LNCaP clone FGC (cell line): ENCODE measurements around the gene SYVN1.
"Not testable (repeated sequence)": the region's sequence is repeated elsewhere in the genome, so short reads cannot be mapped to it uniquely, and the experiment has no call there.

Experiments
- DNase-seq: peaks from one replicate; pipeline ENCODE4 v3.0.0-alpha.2; 2011; ENCODE audit warnings: low read depth
- H3K4me3 ChIP-seq: 2 replicates; pipeline ENCODE4 v1.5.1; 2011; ENCODE audit warnings: mild to moderate bottlenecking, low read depth, low read length, control low read depth
- TF ChIP-seq, protein P1 (sequence below): IDR thresholded peaks from 2 replicates; pipeline ENCODE4 v1.5.1; 2012; ENCODE audit warnings: mild to moderate bottlenecking; ENCODE audit not compliant: control insufficient read depth, insufficient read depth; ENCODE audit errors: extremely low read depth

The SYVN1 gene

DNA sequence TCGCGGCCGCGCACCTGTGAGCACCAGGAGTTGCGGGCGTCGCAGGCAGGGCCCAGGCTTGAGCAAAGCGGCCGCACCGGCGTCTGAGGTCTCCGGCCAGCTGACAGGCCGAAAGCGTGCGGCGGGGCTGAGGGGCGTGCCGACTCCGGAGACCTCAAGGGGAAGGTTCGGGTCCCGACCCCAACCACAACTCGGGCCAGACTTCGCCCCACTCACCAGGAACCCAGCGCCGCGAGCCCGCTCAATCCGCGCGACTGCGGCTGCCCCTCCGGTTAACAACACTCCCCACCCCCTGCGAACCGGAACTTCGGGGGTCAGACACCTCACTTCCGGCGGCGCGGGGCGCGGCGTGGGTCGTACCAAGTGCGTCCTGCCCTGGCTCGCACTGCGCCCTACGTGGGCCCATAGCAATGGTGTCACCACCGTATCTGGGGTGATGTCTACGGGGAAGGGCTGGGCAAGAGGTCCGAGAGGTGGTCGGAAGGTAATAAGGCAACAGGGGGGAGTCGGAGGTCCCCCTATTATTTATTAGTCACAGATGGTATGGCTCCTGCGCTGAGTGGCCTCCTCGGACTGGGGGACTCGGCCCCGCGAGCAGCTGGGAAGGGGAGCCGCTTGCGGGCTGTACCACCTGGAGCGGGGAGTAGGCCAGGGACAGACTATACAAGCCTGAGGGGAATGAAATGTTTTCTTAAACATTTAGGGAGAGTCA lies at the start of gene SYVN1:
TSS of gene SYVN1 (minus strand) at position 280 of the 712 bp plus-strand sequence. CDS start 918 bp downstream, outside the sequence.
- TF ChIP-seq, protein P1, sequence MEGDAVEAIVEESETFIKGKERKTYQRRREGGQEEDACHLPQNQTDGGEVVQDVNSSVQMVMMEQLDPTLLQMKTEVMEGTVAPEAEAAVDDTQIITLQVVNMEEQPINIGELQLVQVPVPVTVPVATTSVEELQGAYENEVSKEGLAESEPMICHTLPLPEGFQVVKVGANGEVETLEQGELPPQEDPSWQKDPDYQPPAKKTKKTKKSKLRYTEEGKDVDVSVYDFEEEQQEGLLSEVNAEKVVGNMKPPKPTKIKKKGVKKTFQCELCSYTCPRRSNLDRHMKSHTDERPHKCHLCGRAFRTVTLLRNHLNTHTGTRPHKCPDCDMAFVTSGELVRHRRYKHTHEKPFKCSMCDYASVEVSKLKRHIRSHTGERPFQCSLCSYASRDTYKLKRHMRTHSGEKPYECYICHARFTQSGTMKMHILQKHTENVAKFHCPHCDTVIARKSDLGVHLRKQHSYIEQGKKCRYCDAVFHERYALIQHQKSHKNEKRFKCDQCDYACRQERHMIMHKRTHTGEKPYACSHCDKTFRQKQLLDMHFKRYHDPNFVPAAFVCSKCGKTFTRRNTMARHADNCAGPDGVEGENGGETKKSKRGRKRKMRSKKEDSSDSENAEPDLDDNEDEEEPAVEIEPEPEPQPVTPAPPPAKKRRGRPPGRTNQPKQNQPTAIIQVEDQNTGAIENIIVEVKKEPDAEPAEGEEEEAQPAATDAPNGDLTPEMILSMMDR, result no peak
- peak within 1 kb of the TSS; percentile 100 for H3K4me3 ChIP-seq
- DNase-seq, result peak; percentile 64

DNA sequence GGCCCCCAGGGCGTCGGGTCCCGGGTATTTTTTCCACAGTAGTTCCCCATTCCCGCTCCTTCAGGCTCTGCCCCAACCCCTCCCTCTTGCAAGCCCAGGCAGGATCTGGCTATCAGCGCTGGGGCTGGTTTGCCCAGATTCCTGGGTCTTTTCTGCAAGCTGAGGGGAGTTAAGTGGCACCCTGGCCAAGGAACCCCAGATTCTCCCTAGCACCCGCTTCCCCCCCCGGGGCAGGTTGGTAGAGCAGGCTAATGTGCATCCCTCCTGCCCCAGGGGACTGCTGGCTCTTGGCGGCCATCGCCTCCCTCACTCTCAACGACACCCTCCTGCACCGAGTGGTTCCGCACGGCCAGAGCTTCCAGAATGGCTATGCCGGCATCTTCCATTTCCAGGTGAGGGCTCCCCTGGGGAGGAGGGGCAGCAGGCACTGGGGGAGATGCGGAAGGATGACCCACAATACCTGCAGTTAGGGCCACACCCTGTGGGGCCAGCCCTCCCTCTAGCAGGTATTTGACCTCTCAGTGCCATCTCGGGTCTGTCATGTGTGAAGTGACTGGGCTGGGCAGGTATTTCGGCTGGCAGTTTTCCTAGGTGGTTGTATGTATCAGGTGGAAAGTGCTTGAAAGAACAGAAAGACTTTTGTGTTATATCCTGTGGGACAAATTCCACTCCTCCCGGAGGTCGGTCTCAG lies 49.0 kb upstream of the SYVN1 start:
- H3K4me3 ChIP-seq, result no peak overlapping the region

DNA sequence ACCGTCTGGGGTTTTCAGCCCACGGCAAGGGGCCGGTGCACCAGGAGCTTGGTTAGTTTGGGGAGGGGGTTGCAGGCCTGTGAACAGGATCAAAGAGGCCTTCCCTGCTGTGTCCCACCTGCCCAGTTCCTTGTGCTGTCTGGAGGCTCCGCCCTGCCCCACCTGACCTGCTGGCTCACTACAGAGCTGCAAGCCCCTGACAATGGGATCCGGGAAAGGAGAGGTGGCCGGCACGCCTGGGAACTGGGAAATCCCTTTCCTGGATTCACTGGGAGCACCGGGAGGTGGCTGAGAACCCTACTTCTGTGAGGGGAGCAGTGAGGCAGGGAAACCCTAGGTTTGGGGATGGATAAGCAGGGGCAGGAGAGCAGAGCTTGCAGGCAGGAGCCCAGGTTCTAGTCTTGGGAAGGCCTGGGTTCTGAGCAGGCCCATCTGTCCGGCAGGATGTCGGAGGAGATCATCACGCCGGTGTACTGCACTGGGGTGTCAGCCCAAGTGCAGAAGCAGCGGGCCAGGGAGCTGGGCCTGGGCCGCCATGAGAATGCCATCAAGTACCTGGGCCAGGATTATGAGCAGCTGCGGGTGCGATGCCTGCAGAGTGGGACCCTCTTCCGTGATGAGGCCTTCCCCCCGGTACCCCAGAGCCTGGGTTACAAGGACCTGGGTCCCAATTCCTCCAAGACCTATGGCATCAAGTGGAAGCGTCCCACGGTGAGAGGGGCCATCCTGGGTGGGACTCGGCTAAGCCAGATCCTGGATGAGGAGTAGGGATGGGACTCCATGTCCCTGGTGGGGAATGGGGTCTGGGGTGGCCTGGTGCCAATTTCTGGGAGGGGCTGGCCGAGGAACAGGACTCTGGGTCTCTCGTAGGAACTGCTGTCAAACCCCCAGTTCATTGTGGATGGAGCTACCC lies 48.2 kb upstream of the SYVN1 start:
- no peak for DNase-seq
- TF ChIP-seq, protein P1, result no peak
- peak overlapping the region; percentile 85 for H3K4me3 ChIP-seq

More for the DNA sequence above, 49.0 kb upstream of the SYVN1 start:
- TF ChIP-seq, protein P1, result no peak
- DNase-seq, result no peak

DNA sequence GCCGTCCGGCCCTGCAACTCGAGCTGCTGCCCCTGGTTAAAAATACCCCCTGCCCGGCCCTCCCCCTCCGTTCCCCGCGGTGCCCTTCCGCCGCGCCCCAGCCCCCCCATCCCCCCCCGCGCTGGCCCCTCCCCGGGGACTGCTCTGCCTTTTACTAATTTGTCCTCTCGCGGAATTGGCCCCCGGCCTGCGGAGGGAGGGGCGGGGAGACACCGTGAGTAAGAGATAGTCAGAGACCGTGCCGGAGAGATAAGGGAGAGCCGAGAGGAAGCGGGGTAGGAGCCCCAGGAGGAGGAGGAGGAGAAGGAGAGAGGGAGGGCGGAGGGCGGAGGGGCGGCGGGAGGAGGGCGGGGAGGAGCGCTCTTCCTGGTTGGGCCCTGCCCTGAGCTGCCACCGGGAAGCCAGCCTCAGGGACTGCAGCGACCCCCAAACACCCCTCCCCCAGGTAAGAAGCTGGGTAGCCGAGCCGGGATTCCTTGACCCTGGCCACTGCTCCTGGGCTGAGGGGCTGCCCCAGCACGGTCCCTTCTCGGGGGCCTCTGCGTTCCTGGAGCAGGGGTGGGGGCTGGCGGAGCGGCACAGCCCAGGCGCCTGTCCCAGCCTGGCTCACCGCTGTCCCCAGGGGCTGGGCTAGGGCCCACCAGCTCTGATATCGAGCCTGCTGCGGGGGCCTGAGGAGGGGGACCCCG lies 47.4 kb upstream of the SYVN1 start, which contains the start of gene CAPN1:
TSS of gene CAPN1 (plus strand) at position 360 of the 689 bp plus-strand sequence. CDS start 774 bp downstream, outside the sequence.
- no peak for DNase-seq
- H3K4me3 ChIP-seq, result peak within 1 kb of the TSS; percentile 85
- TF ChIP-seq, protein P1, result no peak

DNA sequence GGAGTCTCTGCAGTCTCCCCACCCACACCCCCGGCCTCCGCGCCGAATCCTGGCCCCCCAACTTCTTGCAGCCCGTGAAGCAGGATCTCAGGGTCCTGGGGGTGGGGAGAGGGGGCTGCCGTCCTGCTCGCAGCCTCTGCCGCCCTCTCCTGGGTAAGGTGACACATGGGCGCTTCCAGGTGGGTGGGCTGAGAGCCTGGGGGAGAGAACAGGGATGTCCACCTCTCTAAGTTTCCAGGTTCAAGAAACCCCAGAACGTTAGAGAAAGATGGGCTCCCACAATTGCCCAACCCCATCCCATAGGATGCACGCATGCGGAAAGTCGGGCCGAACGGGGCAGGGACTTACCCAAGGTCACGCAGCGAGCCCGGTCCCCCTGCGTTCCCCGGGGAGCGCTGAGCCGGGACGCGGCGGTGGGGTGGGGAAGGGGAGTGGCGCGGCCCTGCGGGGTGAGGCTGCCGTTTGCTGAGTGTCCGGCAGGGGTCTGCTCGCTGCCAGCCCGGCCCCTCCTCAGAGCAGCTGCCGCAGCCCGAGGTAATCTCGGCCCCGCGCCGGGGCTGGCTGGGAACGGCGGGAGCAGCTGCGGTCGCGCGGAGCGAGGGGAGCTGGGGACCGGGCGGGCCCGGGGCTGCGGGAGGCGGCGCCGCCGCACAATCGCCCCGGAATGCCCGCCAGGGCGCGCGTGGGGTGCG lies 46.7 kb upstream of the SYVN1 start:
- no peak for DNase-seq
- TF ChIP-seq, protein P1, result peak; percentile 49
- peak overlapping the region; percentile 85 for H3K4me3 ChIP-seq

DNA sequence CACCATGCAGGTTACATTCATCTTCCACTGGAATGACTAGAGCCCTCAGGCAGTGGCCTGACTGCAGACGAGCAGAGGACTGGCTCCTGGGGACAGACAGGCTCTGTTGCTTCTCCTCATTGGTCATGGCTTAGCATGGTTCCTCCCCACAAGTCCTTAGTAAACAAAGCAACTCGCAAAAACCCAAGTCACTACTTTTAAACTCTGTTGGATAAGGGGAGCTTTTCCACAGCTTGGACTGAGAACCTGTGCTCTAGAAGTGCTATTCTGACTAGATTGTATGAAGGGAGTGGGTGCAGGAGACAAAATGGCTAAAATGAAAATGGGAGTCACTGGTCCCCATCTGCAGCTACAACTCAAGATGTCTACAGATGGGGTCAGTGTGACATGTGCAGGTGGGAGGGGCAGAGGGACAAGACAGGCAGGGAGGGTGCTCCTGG lies 40.3 kb upstream of the SYVN1 start:
- not testable (repeated sequence) for DNase-seq, H3K4me3 ChIP-seq
